CD4-positive, alpha-beta T cell (primary cell): Measurements from ENCODE around the gene APOA4. TPM values are rescaled to one million over a fixed set of nuclear protein-coding genes. Genes with fewer than 3 reads are reported as not detected.

Source experiments
- ATAC-seq: fragments of 200-7000 bp; cut with Tn5 transposase; one replicate; pipeline ENCODE4 v1.10.0; 2022; ENCODE audit warnings: mild to moderate bottlenecking; ENCODE audit not compliant: poor library complexity
- CTCF ChIA-PET: fragments of 350-600 bp; sonication (Branson Sonifier 250); formaldehyde crosslinking; loops from one replicate; lab custom pipeline; 2021; ENCODE audit warnings: antibody characterized with exemption, inconsistent platforms; lab: Charles Lee
- POLR2A ChIA-PET: fragments of 350-600 bp; sonication (Branson Sonifier 250); formaldehyde crosslinking; loops from one replicate; lab custom pipeline; 2021; ENCODE audit warnings: antibody characterized with exemption, inconsistent platforms; lab: Charles Lee
- DNase-seq, 14 experiments: peaks; one replicate each; pipeline ENCODE4 v3.0.0-alpha.2; 2013 to 2020; ENCODE audit warnings: mixed read lengths in 2 of 14
- H3K27ac ChIP-seq, 2 donors: one replicate each; pipeline versions ENCODE4 v1.5.1 to v1.7.0; 2013; ENCODE audit warnings: low read length in 2 of 2, low read depth in 1 of 2, mild to moderate bottlenecking in 1 of 2
- H3K27me3 ChIP-seq, 2 experiments: 1 replicate in 1 of 2; 2 replicates in 1 of 2; pipeline versions ENCODE4 v1.6.1 to v1.7.0; 2013; ENCODE audit warnings: low read length in 2 of 2, control low read depth in 1 of 2, mild to moderate bottlenecking in 1 of 2, moderate library complexity in 1 of 2; ENCODE audit not compliant: insufficient read depth in 2 of 2, control insufficient read depth in 1 of 2
- H3K36me3 ChIP-seq: one replicate; pipeline ENCODE4 v1.6.1; 2013; ENCODE audit warnings: low read length, control low read depth; ENCODE audit not compliant: insufficient read depth
- H3K4me1 ChIP-seq: one replicate; pipeline ENCODE4 v1.6.1; 2013; ENCODE audit warnings: low read length, control low read depth; ENCODE audit not compliant: insufficient read depth
- H3K4me3 ChIP-seq: one replicate; pipeline ENCODE4 v1.5.1; 2013; ENCODE audit warnings: mild to moderate bottlenecking, low read length, moderate library complexity
- H3K9me3 ChIP-seq, 2 experiments: 1 replicate in 1 of 2; 2 replicates in 1 of 2; pipeline versions ENCODE4 v1.6.1 to v1.7.0; 2013; ENCODE audit warnings: low read length in 2 of 2, mild to moderate bottlenecking in 2 of 2, control low read depth in 1 of 2, moderate library complexity in 1 of 2; ENCODE audit not compliant: control insufficient read depth in 1 of 2, insufficient read depth in 1 of 2
- H3K27ac Mint-ChIP-seq: one replicate; pipeline ENCODE4 v1.8.0; 2020; ENCODE audit warnings: mixed read lengths
- H3K27me3 Mint-ChIP-seq: one replicate; pipeline ENCODE4 v1.8.0; 2021; ENCODE audit warnings: mixed read lengths
- H3K36me3 Mint-ChIP-seq: one replicate; pipeline ENCODE4 v1.8.0; 2021; ENCODE audit warnings: low read depth, mixed read lengths
- H3K4me1 Mint-ChIP-seq: one replicate; pipeline ENCODE4 v1.8.0; 2021; ENCODE audit warnings: low read depth, mixed read lengths
- H3K4me3 Mint-ChIP-seq: one replicate; pipeline ENCODE4 v1.8.0; 2020; ENCODE audit warnings: mild to moderate bottlenecking, mixed read lengths
- H3K9me3 Mint-ChIP-seq: one replicate; pipeline ENCODE4 v1.8.0; 2020; ENCODE audit warnings: mixed read lengths
- intact Hi-C, 2 experiments: fragments of 100-400 bp; cut with DNase I in 1 of 2; cut with micrococcal nuclease in 1 of 2; formaldehyde crosslinking; loops; one replicate each; pipeline versions ENCODE4 v1.15.1 to v1.9.0; 2023 to 2025; cut with DNase I, micrococcal nuclease
- total RNA-seq, 174 experiments: library from RNA in 2 of 174; stranded (reverse) in 2 of 174; gene quantifications; one replicate each; pipeline ENCODE4 v1.2.3 and lab custom pipeline; 2021 to 2026
- TF ChIP-seq, protein P1 (sequence below): fragments of 200-600 bp; IDR thresholded peaks from one replicate; pipeline ENCODE4 v1.8.0; 2022; ENCODE audit warnings: antibody characterized with exemption, mild to moderate bottlenecking

APOA4 gene
- total RNA-seq, 2 experiments from 2014 or later: not detected

DNA sequence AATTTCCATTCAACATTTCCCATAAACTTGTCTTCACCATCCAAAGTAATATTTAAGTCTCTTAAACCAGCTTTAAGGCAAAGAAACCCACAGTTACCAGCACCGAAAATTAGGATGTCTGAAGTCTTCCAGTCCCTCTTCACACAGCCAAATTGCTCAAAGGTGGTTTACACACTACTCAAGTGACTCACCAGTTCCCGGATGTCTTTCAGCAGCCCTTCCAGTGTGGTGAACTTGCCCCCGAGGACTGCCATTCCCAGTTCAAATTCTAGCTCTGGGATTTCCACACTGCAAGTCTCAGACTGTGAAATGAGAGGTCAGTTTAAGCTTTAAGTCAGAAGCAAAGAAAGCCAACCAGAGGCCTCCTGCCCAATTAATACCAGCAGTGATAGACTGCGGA is 40.4 kb downstream of the APOA4 start:
- Mint-ChIP-seq H3K9me3 (no peaks in the 10 kb centered on the region), H3K27me3 (no peaks in the 10 kb centered on the region), H3K27ac (peak overlapping the region; percentile 25), H3K36me3 (peaks cover 96% of the 10 kb centered on the region), H3K4me1 (peaks cover 32% of the 10 kb centered on the region), H3K4me3 (no peak overlapping the region)
- no peaks in the 10 kb centered on the region for H3K9me3 ChIP-seq
- DNase-seq (no peak), ATAC-seq (no peak)
- H3K36me3 ChIP-seq: peaks cover 87% of the 10 kb centered on the region
- CTCF ChIA-PET: interaction anchor here (0.9 to 1.2 kb wide), 2 partner anchors 9 to 361 kb away, joined by 3 to 4 read pairs; partner anchors contain the start of gene APOA5
- peaks cover 26% of the 10 kb centered on the region for H3K4me1 ChIP-seq
- no peak overlapping the region for H3K27ac ChIP-seq
- no peak overlapping the region for H3K4me3 ChIP-seq
- POLR2A ChIA-PET: interaction anchor here (1.0 kb wide), 1 partner anchor 53 kb away, joined by 3 read pairs; no protein-coding TSS in a partner anchor
- TF ChIP-seq, protein P1, sequence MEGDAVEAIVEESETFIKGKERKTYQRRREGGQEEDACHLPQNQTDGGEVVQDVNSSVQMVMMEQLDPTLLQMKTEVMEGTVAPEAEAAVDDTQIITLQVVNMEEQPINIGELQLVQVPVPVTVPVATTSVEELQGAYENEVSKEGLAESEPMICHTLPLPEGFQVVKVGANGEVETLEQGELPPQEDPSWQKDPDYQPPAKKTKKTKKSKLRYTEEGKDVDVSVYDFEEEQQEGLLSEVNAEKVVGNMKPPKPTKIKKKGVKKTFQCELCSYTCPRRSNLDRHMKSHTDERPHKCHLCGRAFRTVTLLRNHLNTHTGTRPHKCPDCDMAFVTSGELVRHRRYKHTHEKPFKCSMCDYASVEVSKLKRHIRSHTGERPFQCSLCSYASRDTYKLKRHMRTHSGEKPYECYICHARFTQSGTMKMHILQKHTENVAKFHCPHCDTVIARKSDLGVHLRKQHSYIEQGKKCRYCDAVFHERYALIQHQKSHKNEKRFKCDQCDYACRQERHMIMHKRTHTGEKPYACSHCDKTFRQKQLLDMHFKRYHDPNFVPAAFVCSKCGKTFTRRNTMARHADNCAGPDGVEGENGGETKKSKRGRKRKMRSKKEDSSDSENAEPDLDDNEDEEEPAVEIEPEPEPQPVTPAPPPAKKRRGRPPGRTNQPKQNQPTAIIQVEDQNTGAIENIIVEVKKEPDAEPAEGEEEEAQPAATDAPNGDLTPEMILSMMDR: no peak
- intact Hi-C loops: no loop called here
- no peaks in the 10 kb centered on the region for H3K27me3 ChIP-seq

DNA sequence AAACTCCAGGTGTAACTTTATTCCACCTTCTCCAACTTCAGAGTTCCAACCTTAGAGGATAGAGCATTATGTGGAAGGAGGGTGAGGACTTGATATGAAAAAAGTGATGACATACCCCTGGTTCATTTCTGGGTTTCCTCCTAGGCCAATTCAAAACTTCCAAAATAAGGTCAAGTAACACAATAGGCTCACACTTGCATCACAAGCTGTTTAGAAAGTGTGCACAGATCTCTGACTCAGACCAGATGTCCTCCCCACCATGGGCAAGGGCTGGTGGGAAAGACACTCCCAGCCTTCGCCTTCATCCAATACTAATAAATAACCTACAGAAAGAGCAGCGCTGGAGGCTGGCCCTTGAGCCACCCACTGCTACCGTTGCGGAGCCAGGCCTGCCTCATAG is 44.5 kb downstream of the APOA4 start:
- intact Hi-C loops: no loop called here
- no peak overlapping the region for H3K27ac ChIP-seq
- Mint-ChIP-seq H3K36me3 (peaks cover 83% of the 10 kb centered on the region), H3K4me1 (peaks cover 11% of the 10 kb centered on the region), H3K4me3 (no peak overlapping the region), H3K27ac (no peak overlapping the region), H3K9me3 (no peaks in the 10 kb centered on the region), H3K27me3 (no peaks in the 10 kb centered on the region)
- peaks cover 68% of the 10 kb centered on the region for H3K36me3 ChIP-seq
- peaks cover 5% of the 10 kb centered on the region for H3K4me1 ChIP-seq
- no peaks in the 10 kb centered on the region for H3K27me3 ChIP-seq
- DNase-seq: no peak
- H3K4me3 ChIP-seq: no peak overlapping the region
- POLR2A ChIA-PET: no interaction called here
- CTCF ChIA-PET: no interaction called here
- TF ChIP-seq, protein P1: no peak
- no peak for ATAC-seq
- no peaks in the 10 kb centered on the region for H3K9me3 ChIP-seq

DNA sequence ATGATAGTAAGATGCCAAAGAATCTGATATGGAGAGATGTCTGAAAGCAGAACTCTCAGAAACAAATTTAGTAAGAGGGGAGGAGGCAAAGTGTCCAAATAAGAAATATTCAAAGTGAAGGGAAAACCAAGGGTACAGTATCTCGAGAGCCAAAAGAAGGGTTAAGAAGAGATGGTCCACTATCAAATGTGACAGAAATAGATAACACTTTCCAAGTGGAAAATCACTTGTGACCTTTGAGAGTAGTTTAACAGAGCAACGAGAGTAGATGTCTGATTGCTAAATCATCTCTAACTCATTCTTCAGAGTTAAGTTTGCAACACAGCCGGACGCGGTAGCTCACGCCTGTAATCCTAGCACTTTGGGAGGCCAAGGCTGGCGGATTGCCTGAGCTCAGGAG is 46.0 kb downstream of the APOA4 start:
- Mint-ChIP-seq H3K9me3 (no peaks in the 10 kb centered on the region), H3K27ac (peak overlapping the region; percentile 5), H3K36me3 (peaks cover 83% of the 10 kb centered on the region), H3K27me3 (no peaks in the 10 kb centered on the region), H3K4me1 (peaks cover 26% of the 10 kb centered on the region), H3K4me3 (no peak overlapping the region)
- H3K4me1 ChIP-seq: peaks cover 10% of the 10 kb centered on the region
- CTCF ChIA-PET: interaction anchor here (1.1 kb wide), 1 partner anchor 14 kb away, joined by 3 read pairs; the partner anchor contains the start of gene APOA5
- no peaks in the 10 kb centered on the region for H3K9me3 ChIP-seq
- TF ChIP-seq, protein P1: no peak
- no peak overlapping the region for H3K27ac ChIP-seq
- no peak overlapping the region for H3K4me3 ChIP-seq
- H3K27me3 ChIP-seq: no peaks in the 10 kb centered on the region
- ATAC-seq (no peak), DNase-seq (no peak)
- POLR2A ChIA-PET: interaction anchor here (1.3 kb wide), 1 partner anchor 11 kb away, joined by 5 read pairs; the partner anchor contains the start of gene ZPR1
- intact Hi-C loops: no loop called here
- peaks cover 53% of the 10 kb centered on the region for H3K36me3 ChIP-seq
